WI38 (cell line): Measurements from ENCODE around the gene L3MBTL3.

Experiments used
- H3K4me3 ChIP-seq: 2 replicates; pipeline ENCODE4 v1.5.1; 2011; ENCODE audit warnings: low read depth, mild to moderate bottlenecking, control low read depth, low read length
- TF ChIP-seq, protein P1 (sequence below): IDR thresholded peaks from 2 replicates; pipeline ENCODE4 v1.5.1; 2012; ENCODE audit warnings: low read depth, mild to moderate bottlenecking, control low read depth, low read length

Gene L3MBTL3

DNA sequence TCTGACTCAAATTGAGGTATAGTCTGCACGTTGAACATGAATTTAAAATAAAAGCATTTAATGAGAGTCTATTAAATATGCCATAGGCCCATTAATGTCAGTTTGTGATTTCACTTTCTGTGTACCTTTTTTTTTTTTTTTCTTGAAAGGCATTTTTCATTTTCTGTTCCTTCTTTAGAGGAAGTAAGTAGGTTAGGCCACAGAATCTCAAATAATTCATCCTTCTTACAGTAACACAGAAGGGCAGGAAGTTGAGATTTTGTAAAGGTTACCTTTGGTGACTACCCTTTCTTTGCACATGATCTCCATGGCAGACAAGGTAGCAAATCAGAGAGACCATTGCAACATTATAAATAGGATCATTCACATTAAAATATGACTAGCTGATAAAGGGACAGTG is 9.6 kb downstream of the L3MBTL3 start:
- H3K4me3 ChIP-seq: no peak overlapping the region
- TF ChIP-seq, protein P1, sequence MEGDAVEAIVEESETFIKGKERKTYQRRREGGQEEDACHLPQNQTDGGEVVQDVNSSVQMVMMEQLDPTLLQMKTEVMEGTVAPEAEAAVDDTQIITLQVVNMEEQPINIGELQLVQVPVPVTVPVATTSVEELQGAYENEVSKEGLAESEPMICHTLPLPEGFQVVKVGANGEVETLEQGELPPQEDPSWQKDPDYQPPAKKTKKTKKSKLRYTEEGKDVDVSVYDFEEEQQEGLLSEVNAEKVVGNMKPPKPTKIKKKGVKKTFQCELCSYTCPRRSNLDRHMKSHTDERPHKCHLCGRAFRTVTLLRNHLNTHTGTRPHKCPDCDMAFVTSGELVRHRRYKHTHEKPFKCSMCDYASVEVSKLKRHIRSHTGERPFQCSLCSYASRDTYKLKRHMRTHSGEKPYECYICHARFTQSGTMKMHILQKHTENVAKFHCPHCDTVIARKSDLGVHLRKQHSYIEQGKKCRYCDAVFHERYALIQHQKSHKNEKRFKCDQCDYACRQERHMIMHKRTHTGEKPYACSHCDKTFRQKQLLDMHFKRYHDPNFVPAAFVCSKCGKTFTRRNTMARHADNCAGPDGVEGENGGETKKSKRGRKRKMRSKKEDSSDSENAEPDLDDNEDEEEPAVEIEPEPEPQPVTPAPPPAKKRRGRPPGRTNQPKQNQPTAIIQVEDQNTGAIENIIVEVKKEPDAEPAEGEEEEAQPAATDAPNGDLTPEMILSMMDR: no peak

DNA sequence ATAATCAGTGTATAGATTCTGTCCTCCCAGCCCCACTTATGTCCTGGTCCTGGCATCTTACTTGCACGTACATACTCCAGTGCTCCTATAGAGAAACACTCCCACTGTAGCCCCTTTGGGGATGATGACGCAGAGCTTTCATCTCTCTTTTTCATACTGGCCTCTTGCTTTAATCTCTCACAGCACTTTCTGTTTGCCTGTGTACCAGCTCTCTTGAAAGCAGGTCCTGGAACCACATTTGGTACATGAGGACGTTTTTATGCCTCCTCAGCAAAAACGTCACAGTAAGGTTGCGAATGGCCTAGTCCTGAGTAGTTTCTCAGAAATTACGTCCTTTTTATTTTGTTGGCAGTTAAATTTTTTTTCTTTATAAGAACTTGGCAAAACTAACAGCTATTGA is 10.8 kb downstream of the L3MBTL3 start:
- TF ChIP-seq, protein P1: no peak
- H3K4me3 ChIP-seq: no peak overlapping the region

DNA sequence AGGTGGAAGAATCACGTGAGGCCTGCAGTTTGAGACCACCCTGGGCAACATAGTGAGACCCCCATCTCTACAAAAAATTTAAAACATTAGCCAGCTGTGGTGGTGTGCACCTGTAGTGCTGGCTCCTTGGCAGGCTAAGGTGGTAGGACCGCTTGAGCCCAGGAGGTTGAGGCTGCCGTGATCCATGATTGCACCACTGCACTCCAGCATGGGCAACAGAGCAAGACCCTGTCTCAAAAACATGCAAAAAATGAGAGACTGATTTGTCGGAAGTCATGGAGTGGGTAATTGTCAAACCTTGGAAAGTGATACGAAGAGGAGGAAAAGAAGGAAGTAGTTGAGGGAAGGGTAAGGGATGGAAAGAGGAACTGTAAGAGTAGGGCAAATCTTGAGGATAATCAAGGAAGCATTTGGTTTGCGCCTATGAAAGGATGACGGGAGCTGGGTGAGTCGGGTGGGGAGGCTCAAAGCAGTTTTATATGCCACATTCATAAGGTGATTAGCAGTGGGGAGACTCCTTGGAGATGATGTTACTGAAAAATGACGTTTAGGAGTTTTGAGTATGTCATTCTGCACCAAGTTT is 14.5 kb downstream of the L3MBTL3 start:
- TF ChIP-seq, protein P1: no peak
- H3K4me3 ChIP-seq: no peak overlapping the region

DNA sequence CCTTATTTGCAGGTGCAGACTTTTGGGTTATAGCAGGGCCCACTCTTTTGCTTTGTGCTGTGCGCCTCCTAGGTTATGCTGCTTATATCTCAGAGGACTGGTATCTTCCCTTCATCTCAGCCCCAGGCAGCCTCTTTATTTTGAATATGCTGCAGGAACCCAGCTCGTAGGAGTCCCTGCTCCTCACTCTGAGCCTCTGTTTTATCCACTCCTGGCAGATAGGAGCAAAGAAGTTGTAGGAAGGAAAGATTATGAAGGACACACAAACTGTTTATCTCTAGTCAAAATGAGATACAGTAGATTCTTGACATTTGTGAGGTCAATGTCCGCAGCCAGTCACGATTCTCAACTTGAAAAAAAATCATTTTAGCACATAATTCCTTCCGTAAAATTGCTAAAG is 15.6 kb downstream of the L3MBTL3 start:
- H3K4me3 ChIP-seq: no peak overlapping the region
- TF ChIP-seq, protein P1: no peak

DNA sequence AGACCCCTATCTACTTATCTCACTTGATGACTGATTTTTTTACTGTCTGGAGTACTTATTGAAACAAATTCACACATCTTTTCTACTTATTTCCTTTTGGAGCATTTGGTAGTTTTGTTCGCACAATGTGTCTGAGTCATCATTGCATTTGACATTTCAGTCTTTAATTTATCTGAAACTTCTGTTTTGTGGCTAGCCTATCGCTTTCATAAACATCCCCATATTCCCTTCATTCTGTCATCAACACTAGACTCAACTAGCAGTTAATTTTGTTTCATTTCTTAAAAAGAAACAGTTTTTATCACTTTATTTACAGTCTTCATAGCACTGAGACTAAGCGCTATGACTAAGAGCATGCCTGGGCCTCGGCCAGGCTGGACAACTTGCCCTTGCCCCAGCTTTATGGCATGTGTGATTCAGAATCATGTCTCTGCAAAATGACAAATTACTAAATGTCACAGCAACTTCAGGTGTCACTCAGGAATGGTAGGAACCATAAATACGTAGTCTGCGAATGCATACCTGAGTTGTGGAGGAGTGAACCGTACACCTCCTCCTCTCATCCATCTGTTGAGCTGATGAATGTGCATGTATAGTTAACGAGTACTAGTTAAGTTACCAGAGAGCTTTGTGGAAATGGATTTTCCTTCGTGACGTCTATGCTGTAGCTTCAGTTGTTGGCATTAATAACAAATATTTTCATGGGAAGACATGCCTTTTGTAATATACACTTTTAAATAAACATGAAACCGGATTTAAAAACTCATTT is 16.2 kb downstream of the L3MBTL3 start:
- TF ChIP-seq, protein P1: no peak
- H3K4me3 ChIP-seq: no peak overlapping the region

DNA sequence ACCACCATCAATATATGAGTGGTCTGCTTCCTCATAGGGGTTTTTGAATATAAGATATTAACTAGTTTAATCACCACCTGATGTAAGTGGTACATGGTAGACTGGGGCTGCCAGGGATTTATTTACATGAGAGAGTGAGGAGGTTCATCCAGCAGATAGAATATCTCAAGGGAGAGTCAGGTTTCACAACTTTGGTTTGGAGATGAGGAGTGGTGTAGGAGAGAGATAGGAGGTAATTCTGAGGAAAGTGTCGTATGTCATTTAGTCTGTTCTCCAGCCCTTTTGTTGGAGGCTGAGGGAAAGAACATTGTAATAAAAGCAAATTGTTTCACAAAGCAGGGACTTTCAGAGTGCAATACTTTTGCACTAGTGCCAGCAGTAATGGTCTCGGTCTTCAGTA is 16.8 kb downstream of the L3MBTL3 start:
- TF ChIP-seq, protein P1: no peak

DNA sequence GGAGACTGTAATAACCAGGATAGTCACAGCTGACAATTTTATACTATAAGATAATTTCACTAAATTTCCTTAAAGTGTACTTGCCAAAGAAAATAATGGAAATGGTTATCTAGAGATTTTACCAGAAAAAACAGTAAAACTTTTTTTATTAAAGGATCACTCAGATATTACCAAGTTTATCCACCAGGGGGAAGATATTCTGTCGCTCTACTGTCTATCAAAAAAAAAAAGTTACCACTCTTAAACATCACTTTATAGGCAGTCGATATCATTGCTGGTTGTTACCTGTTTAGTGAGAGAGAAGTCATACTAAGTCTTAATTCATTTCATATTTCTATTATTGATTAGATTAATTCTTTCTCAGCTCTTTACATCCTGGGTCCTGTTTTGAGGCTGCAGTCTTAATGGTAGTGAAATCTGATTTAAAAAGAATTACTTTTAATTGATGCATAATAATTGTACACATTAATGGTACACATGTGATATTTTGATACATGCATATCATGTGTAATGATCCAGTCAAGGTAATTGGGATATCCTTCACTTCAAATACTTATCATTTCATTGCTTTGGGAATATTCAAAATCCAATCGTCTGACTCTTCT is 18.9 kb downstream of the L3MBTL3 start:
- TF ChIP-seq, protein P1: no peak; the same call in 1 of the 2 replicates

More for the DNA sequence above, 16.8 kb downstream of the L3MBTL3 start:
- H3K4me3 ChIP-seq: no peak overlapping the region

More for the DNA sequence above, 18.9 kb downstream of the L3MBTL3 start:
- H3K4me3 ChIP-seq: no peak overlapping the region
